ENCODE results near the gene SIPA1L3.
A peak's percentile ranks its signal among the peaks of the same experiment; 100 is the strongest.
"Not testable (repeated sequence)": the region's sequence is repeated elsewhere in the genome, so short reads cannot be mapped to it uniquely, and the experiment has no call there.

Gene SIPA1L3

DNA sequence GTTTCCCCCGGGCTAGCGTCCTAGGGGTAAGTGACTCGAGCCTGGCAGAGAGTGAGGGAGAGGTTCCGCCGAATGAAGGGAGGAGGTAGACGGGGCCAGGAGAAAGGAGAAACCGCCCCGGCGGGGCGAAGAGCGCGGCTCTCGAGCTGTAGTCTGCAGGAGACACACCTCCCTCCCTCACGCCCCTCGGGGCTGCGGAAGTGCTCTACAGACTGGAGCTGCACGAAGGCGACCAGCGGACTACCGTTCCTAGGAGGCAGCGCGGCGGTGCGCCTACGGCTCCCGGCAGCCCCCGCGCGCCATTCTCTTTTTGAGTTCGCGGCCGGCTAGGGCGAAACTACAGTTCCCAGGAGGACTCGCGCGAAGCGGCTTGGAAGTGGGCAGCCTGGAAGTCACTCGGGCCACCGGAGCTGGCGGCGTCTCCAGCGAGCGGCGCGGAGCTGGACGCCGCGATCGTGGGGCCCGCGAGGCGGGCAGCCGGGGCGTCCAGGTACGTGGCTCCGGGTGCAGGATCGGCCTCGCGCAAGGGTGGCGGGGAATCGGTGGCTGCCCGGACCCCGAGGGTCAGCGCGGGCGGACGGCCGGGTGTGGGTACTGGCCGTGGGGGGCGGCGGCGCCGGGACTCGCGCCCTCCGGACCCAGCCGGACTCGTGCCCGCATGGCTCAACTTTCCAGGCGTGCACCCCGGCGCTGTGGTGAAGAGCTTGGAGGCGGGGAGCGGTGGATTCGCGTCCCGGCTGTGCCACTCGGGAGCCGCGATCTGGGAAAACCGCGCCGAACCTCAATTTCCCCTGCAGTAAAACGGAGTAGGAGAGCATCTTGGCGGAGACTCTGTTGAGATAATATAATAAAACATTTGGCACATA, at the start of gene SIPA1L3:
Gene SIPA1L3, plus strand, starts transcription at position 340 of the 866 bp plus-strand sequence. CDS start 174,358 bp downstream, outside the sequence.
- peak; percentile 82 for DNase-seq (ENCODE audit: low read depth)

GRCh38 chr19:37864501-37864900, 42.5 kb upstream of the SIPA1L3 start:
- DNase-seq (ENCODE audit: low read depth): no peak

DNA sequence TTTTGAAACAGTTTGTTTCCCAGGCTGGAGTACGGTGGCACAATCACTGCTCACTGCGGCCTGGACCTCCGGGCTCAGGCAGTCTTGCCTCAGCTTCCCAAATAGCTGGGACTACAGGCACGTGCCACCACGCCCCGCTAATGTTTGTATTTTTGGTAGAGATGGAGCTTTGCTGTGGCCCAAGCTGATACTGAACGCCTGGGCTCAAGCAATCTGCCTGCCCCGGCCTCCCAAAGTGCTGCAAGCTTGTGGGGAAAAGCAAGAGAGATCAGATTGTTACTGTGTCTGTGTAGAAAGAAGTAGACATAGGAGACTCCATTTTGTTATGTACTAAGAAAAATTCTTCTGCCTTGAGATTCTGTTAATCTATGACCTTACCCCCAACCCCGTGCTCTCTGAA, 41.1 kb upstream of the SIPA1L3 start:
- DNase-seq (ENCODE audit: low read depth): not testable (repeated sequence)

DNA sequence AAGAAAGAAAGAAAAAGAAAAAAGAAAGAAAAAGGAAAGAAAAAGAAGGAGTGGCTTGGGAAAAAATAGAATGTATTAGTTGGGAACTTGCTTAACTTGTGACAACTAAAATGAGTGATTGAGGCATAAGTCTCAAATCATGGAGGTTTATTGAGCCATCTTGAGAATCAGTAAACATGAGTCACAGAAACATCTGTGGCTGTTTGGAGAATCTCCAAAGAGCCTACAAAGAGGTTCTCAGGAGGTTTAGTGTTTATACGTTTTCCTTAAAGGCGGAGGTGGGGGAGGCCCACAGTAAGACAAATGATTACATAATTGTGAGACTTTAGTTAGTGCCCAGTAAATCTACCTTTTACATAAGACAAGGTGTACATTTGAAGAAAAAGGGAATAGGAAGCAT, 39.2 kb upstream of the SIPA1L3 start:
- DNase-seq (ENCODE audit: low read depth): no peak

DNA sequence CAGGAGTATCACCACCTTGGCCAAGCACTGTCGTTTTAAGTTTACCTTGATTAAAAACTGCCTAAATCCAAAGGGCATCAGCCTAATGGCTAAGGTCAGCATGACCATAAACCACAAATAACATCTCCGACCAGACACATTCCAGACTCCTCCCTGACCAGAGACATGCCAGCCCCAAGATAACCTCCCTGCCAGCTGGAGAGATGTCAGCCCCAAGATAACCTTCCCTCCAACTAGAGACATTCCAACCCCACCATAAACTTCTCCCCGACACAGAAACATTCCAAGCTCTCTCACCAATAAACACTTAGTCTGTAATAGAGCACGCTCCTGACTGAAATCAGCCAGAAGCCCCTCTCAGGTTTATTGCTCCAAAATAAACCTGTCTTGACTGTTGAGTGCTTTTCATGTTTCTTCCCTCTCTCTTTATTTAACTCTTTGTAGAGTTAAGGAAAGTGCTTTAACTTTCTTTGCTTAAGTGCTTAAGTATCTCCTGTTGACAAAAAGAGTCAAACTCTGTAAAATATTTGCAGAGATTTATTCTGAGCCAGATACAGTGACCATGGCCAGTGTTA, 37.2 kb upstream of the SIPA1L3 start:
- no peak for DNase-seq (ENCODE audit: low read depth)

DNA sequence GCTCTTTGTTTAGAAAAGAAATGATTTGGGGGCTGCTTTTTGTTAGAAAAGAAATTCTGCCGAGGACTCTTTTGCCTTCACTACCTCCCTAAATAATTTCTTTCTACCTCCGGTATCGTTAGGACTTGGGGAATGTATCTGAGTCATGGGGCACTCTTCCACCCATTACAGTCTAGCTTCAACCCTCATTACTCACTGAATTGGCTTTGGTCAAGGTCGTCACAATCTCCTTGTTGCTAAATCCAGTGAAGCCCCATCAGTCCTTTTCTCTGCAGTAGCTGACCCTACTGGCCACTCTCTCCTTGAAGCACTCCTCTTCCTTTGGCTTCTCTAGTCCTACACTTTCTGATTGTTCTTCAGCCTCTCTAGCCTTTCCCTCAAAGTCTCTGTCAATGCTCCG, 34.6 kb upstream of the SIPA1L3 start:
- DNase-seq (ENCODE audit: low read depth): no peak

- DNase-seq (ENCODE audit: low read depth): no peak
These were observed 32.2 kb upstream of the SIPA1L3 start for GRCh38 chr19:37874784-37875183.

GRCh38 chr19:37876032-37876431, 31.0 kb upstream of the SIPA1L3 start:
- no peak for DNase-seq (ENCODE audit: low read depth)

DNA sequence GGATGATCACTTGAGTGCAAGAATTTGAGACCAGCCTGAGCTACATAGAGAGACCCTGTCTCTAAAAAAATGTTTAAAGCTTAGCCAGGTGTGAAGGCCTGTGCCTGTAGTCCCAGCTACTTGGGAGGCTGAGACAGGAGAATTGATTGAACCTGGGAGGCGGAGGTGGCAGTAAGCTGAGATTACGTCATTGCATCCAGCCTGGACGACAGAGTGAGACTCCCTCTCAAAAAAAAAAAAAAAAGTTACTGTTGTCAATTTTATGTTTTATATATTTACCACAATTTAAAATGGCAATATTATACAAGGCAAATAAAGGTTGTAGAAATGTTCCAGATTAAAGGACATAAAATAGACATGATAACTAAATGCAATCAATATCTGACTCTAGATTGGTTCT, 29.9 kb upstream of the SIPA1L3 start:
- DNase-seq (ENCODE audit: low read depth): no peak

DNA sequence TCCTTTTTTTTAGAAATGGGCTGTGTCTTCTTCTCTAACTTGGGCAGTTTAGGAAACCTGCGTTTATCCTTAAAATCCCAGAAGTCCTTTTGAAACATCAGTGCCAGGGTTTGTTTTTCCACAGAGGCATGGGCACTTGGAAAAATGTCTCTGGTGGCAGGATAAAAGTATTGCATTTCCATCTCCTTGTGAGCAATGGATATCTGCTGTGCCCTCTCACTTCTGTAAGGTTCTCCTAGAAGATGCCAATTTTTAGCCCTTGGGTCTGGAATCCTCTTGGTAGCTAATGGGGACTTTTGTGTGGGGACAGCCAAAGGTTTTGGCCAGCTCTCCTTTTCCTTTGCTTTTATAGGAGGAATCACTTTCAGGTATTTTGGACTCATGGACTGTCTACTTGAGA, 21.6 kb upstream of the SIPA1L3 start:
- no peak for DNase-seq (ENCODE audit: low read depth)

DNA sequence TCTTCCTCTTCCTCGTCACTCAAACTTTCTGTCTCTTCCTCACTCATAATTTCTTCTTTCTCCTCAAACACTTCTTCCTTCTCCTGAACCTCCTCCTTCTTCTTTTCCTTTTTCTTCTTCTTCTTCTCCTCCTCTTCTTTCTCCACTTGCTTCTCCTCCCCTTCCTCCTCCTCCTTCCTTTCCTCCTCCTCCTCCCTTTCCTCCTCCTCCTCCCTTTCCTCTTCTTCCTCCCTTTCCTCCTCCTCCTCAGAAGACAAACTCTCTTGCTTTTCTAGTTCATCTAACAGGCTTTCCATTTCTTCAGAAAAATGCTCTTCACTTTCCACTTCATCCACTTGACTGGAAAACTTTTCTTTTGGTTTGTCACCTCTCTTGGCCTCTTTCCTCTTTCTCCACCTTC, 20.4 kb upstream of the SIPA1L3 start:
- no peak for DNase-seq (ENCODE audit: low read depth)

- DNase-seq (ENCODE audit: low read depth): no peak
These were observed 13.0 kb upstream of the SIPA1L3 start for GRCh38 chr19:37893845-37894575.

- no peak for DNase-seq (ENCODE audit: low read depth)
These were observed 10.8 kb upstream of the SIPA1L3 start for GRCh38 chr19:37896180-37896579.

- DNase-seq (ENCODE audit: low read depth): no peak
These were observed 7.6 kb upstream of the SIPA1L3 start for GRCh38 chr19:37899453-37899852.

GRCh38 chr19:37899966-37900365, 7.0 kb upstream of the SIPA1L3 start:
- no peak for DNase-seq (ENCODE audit: low read depth)

DNA sequence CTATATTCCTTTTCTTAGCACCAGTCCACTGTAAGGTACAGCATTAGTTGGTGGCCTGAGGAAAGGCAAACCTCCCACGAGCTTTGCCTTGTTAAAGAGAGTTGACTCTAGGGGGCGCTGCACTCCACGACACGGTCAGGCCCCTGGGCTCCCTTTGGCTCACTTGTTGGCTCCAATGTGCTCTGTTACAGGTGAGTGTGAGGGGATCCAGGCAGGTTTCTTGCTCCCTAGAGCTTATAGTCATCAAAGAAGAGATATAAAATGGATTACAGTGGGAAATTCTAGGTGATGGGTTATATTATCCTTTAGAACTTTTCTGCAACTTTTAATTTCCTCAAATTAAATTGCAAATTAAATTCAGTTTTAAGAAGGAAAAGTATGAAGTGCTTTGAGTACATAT, 4.3 kb upstream of the SIPA1L3 start:
- DNase-seq (ENCODE audit: low read depth): peak; percentile 59

DNA sequence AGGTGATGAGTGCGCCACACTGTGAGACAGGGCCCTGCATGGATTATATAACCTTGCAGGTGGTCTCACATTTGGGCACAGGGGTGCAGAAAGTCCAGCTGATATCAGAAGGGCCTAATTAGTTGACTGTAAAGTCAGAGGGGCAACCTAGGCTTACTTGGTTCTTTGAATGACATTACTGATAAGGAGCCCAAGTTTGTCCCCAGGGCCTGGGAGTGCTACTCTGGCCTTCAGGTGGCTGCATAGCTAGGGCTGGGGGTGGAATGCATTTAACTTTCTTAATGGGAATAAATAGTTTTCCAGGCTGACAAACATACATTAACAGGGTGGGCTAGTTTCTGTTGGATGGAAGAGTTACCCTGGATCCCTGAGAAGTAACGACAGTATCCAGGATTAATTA, 3.9 kb upstream of the SIPA1L3 start:
- no peak for DNase-seq (ENCODE audit: low read depth)

- DNase-seq (ENCODE audit: low read depth): no peak
These were observed 801 bp upstream of the SIPA1L3 start, which contains the start of gene WDR87 for GRCh38 chr19:37905946-37906868. Gene WDR87 (minus strand): TSS chr19:37906594. CDS start chr19:37898239, 8,355 bp downstream.

DNA sequence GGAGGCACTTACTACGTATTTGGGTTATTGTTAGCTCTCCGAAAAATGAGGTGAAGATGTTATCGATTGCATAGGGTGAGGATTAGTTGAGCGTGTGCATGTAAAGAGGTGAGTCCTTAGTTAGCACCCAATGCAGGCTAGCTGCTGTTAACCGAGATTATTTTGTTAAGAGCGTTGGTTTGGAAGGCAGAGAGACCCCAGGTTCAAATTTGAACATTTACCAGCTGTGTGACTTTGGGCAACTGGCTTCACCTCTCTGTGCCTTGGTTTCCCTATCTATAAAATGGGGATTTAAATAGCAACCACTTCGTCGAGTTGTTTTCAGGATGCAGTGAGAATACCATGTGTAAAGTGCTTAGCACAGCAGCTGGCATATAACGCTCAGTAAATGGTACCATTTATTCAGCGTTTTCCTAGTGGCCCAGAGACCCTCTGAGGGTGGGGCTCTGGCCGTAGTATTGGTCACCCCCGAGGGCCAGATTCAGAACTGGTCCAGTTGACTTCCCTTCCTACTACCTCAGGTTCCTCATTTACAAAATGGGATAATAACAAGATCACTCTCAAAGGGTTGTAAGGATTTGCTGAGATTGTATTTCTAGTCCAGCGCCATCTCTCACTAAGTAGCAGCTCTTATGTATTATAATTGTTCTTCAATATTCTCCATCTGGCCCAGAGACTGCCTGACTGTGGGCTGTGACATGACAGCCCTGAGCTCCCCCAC, 887 bp downstream of the SIPA1L3 start:
- DNase-seq (ENCODE audit: low read depth): no peak

- DNase-seq (ENCODE audit: low read depth): no peak
These were observed 2.7 kb downstream of the SIPA1L3 start for GRCh38 chr19:37909661-37910199.

GRCh38 chr19:37914908-37915307, 7.9 kb downstream of the SIPA1L3 start:
- no peak for DNase-seq (ENCODE audit: low read depth)

Data from stimulated activated CD8-positive, alpha-beta memory T cell treated with anti-CD3 and anti-CD28 coated beads, Interleukin-7, amount 100 ng/mL, for 24 hours (primary cell).